SK-N-SH (cell line): ENCODE results near the gene ARHGAP15.

ENCODE experiments used
- CHD2 ChIP-seq: fragments of 150-350 bp; IDR thresholded peaks from 2 replicates; pipeline ENCODE4 v1.6.1; 2018; ENCODE audit warnings: low read length; ENCODE audit not compliant: partially characterized antibody
- EZH2phosphoT487 ChIP-seq: fragments of 200-600 bp; sonication (generic); IDR thresholded peaks from 2 replicates; pipeline ENCODE4 v1.6.1; 2017; ENCODE audit warnings: low read depth, mixed run types, mild to moderate bottlenecking, antibody characterized with exemption, moderate library complexity, borderline replicate concordance
- GATA2 ChIP-seq: sonication (generic); formaldehyde crosslinking; IDR thresholded peaks from 2 replicates; pipeline ENCODE4 v1.5.0; 2020; ENCODE audit warnings: mild to moderate bottlenecking, missing genetic modification reagents
- JUND ChIP-seq: IDR thresholded peaks from 2 replicates; pipeline ENCODE4 v1.4.0; 2012
- NRF1 ChIP-seq: IDR thresholded peaks from 2 replicates; pipeline ENCODE4 v1.6.1; 2012; ENCODE audit warnings: low read depth, mild to moderate bottlenecking, low read length
- POLR2AphosphoS5 ChIP-seq: IDR thresholded peaks from 2 replicates; pipeline ENCODE4 v1.6.1; 2012; ENCODE audit warnings: low read depth, low read length
- RCOR1 ChIP-seq: fragments of 150-350 bp; IDR thresholded peaks from 2 replicates; pipeline ENCODE4 v1.6.1; 2017; ENCODE audit warnings: antibody characterized with exemption, low read length
- RXRA ChIP-seq: IDR thresholded peaks from 2 replicates; pipeline ENCODE4 v1.4.0; 2012; ENCODE audit warnings: low read depth, mild to moderate bottlenecking, borderline replicate concordance
- TF ChIP-seq, protein P1 (sequence below): IDR thresholded peaks from 2 replicates; pipeline ENCODE4 v1.4.0; 2012; ENCODE audit warnings: low read depth
- TF ChIP-seq, protein P2 (sequence below): fragments of 200-600 bp; sonication (generic); IDR thresholded peaks from 2 replicates; pipeline ENCODE4 v1.6.1; 2017; ENCODE audit warnings: antibody characterized with exemption, mild to moderate bottlenecking, moderate library complexity
- TF ChIP-seq, protein P3 (sequence below): fragments of 150-350 bp; IDR thresholded peaks from 2 replicates; pipeline ENCODE4 v1.6.1; 2017; ENCODE audit warnings: antibody characterized with exemption, low read length, low read depth, borderline replicate concordance
- TF ChIP-seq, protein P4 (sequence below): IDR thresholded peaks from 2 replicates; pipeline ENCODE4; 2012
- TF ChIP-seq, protein P5 (sequence below): IDR thresholded peaks from 2 replicates; pipeline ENCODE4 v1.6.1; 2012; ENCODE audit warnings: mild to moderate bottlenecking, low read depth, low read length, moderate library complexity

DNA sequence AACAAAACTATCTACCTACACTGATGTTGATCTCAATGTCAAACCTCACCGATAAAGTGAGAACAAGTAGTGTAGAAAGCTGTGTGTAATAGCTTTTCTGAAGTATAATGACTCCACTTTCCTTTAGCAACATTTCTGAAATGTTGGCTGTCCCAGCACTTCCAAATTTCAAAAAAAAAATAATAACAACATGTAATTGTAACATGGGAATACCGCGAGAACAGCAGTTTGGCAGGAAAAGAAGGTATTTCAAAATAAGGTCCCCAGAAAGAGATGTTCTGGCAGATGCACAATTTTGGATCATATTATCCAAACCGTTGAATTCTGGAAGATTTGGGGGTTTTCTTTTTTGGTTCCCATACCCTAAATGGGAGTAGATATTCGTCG, 352.0 kb downstream of the ARHGAP15 start:
- TF ChIP-seq, protein P1, sequence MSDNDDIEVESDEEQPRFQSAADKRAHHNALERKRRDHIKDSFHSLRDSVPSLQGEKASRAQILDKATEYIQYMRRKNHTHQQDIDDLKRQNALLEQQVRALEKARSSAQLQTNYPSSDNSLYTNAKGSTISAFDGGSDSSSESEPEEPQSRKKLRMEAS, result no peak
- TF ChIP-seq, protein P2, sequence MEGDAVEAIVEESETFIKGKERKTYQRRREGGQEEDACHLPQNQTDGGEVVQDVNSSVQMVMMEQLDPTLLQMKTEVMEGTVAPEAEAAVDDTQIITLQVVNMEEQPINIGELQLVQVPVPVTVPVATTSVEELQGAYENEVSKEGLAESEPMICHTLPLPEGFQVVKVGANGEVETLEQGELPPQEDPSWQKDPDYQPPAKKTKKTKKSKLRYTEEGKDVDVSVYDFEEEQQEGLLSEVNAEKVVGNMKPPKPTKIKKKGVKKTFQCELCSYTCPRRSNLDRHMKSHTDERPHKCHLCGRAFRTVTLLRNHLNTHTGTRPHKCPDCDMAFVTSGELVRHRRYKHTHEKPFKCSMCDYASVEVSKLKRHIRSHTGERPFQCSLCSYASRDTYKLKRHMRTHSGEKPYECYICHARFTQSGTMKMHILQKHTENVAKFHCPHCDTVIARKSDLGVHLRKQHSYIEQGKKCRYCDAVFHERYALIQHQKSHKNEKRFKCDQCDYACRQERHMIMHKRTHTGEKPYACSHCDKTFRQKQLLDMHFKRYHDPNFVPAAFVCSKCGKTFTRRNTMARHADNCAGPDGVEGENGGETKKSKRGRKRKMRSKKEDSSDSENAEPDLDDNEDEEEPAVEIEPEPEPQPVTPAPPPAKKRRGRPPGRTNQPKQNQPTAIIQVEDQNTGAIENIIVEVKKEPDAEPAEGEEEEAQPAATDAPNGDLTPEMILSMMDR, result no peak
- TF ChIP-seq EZH2phosphoT487, result no peak
- TF ChIP-seq, protein P3, sequence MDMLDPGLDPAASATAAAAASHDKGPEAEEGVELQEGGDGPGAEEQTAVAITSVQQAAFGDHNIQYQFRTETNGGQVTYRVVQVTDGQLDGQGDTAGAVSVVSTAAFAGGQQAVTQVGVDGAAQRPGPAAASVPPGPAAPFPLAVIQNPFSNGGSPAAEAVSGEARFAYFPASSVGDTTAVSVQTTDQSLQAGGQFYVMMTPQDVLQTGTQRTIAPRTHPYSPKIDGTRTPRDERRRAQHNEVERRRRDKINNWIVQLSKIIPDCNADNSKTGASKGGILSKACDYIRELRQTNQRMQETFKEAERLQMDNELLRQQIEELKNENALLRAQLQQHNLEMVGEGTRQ, result no peak
- TF ChIP-seq RXRA, result no peak
- no peak for TF ChIP-seq GATA2
- TF ChIP-seq RCOR1, result no peak
- TF ChIP-seq, protein P4, sequence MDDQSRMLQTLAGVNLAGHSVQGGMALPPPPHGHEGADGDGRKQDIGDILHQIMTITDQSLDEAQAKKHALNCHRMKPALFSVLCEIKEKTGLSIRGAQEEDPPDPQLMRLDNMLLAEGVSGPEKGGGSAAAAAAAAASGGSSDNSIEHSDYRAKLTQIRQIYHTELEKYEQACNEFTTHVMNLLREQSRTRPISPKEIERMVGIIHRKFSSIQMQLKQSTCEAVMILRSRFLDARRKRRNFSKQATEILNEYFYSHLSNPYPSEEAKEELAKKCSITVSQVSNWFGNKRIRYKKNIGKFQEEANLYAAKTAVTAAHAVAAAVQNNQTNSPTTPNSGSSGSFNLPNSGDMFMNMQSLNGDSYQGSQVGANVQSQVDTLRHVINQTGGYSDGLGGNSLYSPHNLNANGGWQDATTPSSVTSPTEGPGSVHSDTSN, result no peak
- TF ChIP-seq POLR2AphosphoS5, result no peak
- TF ChIP-seq, protein P5, sequence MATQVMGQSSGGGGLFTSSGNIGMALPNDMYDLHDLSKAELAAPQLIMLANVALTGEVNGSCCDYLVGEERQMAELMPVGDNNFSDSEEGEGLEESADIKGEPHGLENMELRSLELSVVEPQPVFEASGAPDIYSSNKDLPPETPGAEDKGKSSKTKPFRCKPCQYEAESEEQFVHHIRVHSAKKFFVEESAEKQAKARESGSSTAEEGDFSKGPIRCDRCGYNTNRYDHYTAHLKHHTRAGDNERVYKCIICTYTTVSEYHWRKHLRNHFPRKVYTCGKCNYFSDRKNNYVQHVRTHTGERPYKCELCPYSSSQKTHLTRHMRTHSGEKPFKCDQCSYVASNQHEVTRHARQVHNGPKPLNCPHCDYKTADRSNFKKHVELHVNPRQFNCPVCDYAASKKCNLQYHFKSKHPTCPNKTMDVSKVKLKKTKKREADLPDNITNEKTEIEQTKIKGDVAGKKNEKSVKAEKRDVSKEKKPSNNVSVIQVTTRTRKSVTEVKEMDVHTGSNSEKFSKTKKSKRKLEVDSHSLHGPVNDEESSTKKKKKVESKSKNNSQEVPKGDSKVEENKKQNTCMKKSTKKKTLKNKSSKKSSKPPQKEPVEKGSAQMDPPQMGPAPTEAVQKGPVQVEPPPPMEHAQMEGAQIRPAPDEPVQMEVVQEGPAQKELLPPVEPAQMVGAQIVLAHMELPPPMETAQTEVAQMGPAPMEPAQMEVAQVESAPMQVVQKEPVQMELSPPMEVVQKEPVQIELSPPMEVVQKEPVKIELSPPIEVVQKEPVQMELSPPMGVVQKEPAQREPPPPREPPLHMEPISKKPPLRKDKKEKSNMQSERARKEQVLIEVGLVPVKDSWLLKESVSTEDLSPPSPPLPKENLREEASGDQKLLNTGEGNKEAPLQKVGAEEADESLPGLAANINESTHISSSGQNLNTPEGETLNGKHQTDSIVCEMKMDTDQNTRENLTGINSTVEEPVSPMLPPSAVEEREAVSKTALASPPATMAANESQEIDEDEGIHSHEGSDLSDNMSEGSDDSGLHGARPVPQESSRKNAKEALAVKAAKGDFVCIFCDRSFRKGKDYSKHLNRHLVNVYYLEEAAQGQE, result no peak
- no peak for TF ChIP-seq JUND
- no peak for TF ChIP-seq CHD2
- TF ChIP-seq NRF1, result no peak
